ENCODE measurements around the gene FZD1.

GRCh38 chr7:91294639-91295220 is 30.5 kb downstream of the FZD1 start:
- TF ChIP-seq CTCF (IDR thresholded peaks at IDR 0.05; ENCODE audit: control extremely low read depth in 1 of 3, insufficient read depth in 1 of 3, low read depth in 1 of 3, low read length in 3 of 3) (no peak), SRF (IDR thresholded peaks at IDR 0.05; ENCODE audit: low read depth, low read length) (no peak), EGR1 (IDR thresholded peaks at IDR 0.05; ENCODE audit: borderline replicate concordance, low read depth, low read length) (no peak), EP300 (IDR thresholded peaks at IDR 0.05; ENCODE audit: borderline replicate concordance in 1 of 2, low read depth in 2 of 2, low read length in 2 of 2) (no peak), NRF1 (IDR thresholded peaks at IDR 0.05; ENCODE audit: low read depth, low read length) (no peak), GTF2F1 (IDR thresholded peaks at IDR 0.05; ENCODE audit: borderline replicate concordance, low read depth, low read length) (no peak), BACH1 (IDR thresholded peaks at IDR 0.05; ENCODE audit: low read length) (no peak), YY1 (IDR thresholded peaks at IDR 0.05; ENCODE audit: low read depth, low read length) (no peak), POLR2A (IDR thresholded peaks at IDR 0.05; ENCODE audit: control extremely low read depth in 1 of 2, low read depth in 2 of 2, low read length in 2 of 2) (no peak), TAF1 (IDR thresholded peaks at IDR 0.05; ENCODE audit: low read depth, low read length) (no peak), TBP (IDR thresholded peaks at IDR 0.05; ENCODE audit: low read depth, low read length) (no peak)
